Psoas muscle (tissue), 8 donors: ENCODE results near the gene MRTFA. TPM values are rescaled to one million over a fixed set of nuclear protein-coding genes. Genes with fewer than 3 reads are reported as not detected.

Source experiments
- ATAC-seq, 4 donors: fragments of 200-7000 bp; cut with Tn5 transposase; one replicate each; pipeline ENCODE4 v1.9.1; 2020; ENCODE audit warnings: moderate library complexity in 3 of 4, mild to moderate bottlenecking in 2 of 4
- DNase-seq, 2 donors: peaks; one replicate each; pipeline ENCODE4 v3.0.0-alpha.2; 2020
- H3K27ac ChIP-seq: fragments of 200-600 bp; one replicate; pipeline ENCODE4 v1.8.0; 2022
- H3K27me3 ChIP-seq, 3 donors: fragments of 200-600 bp in 1 of 3; one replicate each; pipeline versions ENCODE4 v1.6.1 to v1.8.0; 2013 to 2022; ENCODE audit warnings: low read length in 2 of 3, mild to moderate bottlenecking in 2 of 3, moderate library complexity in 1 of 3; ENCODE audit not compliant: insufficient read depth in 3 of 3
- H3K36me3 ChIP-seq, 2 donors: fragments of 200-600 bp in 1 of 2; one replicate each; pipeline versions ENCODE4 v1.6.1 to v1.8.0; 2013 to 2022; ENCODE audit warnings: low read depth in 1 of 2, mild to moderate bottlenecking in 1 of 2, moderate library complexity in 1 of 2; ENCODE audit not compliant: insufficient read depth in 1 of 2
- H3K4me1 ChIP-seq: fragments of 200-600 bp; one replicate; pipeline ENCODE4 v1.8.0; 2022
- H3K4me3 ChIP-seq: fragments of 200-600 bp; one replicate; pipeline ENCODE4 v1.8.0; 2022; ENCODE audit warnings: mild to moderate bottlenecking
- H3K9me3 ChIP-seq: fragments of 200-600 bp; one replicate; pipeline ENCODE4 v1.8.0; 2022
- CTCF ChIP-seq: fragments of 200-600 bp; IDR thresholded peaks from one replicate; pipeline ENCODE4 v1.8.0; 2022; ENCODE audit warnings: antibody characterized with exemption
- WGBS, 3 donors: extraction: QIAGEN DNeasy Blood & Tissue Kit; methylation state at CpG; one replicate each; pipeline versions ENCODE4 v1.1.6 to v1.1.7; 2013; 5-methylcytosine and 5-hydroxymethylcytosine counted together
- intact Hi-C, 2 donors: fragments of 100-400 bp; cut with DNase I; formaldehyde crosslinking; loops; one replicate each; pipeline versions ENCODE4 v1.11.0 to v1.14.2; 2022
- polyA plus RNA-seq, 3 donors: library from polyadenylated mRNA; stranded (reverse); fragments of 200-250 nt; gene quantifications; one replicate each; pipeline ENCODE4 v1.2.3, GENCODE V29; 2013
- total RNA-seq, 4 donors: library from RNA; stranded (reverse); fragmentation: NEBNext Ultra II Directional in 2 of 4; extraction: Animal tissue kit (Norgen Biotek cat#: 25700) in 2 of 4; gene quantifications; one replicate each; pipeline versions ENCODE4 v1.2.1 to v1.2.4, GENCODE V29; 2021 to 2023
- donor health status: healthy with polysubstance abuse.
- donor health status: DM: no; HTN: no; CAD: no; lungs with moderate emphysema.
- donor health status: Bipolar disorder and iron deficiency.
- donor health status: healthy.
- donor health status: DM: yes; HTN: yes; CAD: no.
- donor health status: DM: no; HTN: no; CAD: no.
- donor health status: DM: no; HTN: no; CAD: no.
- donor health status: DM: yes; HTN: yes; CAD: no.

The MRTFA gene
- total and polyA plus RNA-seq, 7 donors, result 10.1 to 24.0 (median 15.7) TPM

GRCh38 chr22:40648386-40648785, 11.9 kb upstream of the MRTFA start:
- Histone ChIP-seq H3K27ac (no peak overlapping the region), H3K4me1 (peaks cover 16% of the 10 kb centered on the region), H3K27me3 (no peaks in the 10 kb centered on the region), H3K36me3 (no peaks in the 10 kb centered on the region), H3K4me3 (no peak overlapping the region), H3K9me3 (no peaks in the 10 kb centered on the region)
- DNase-seq (no peak), ATAC-seq (no peak)
- intact Hi-C loops, result loop anchor here in 1 of 2 donors (5.0 kb wide), 1 partner anchor 121 kb away; no protein-coding TSS in a partner anchor
- TF ChIP-seq CTCF, result no peak
- 92 to 94% (median 93%) methylated on average over 10 of the region's 10 CpGs for WGBS, 3 donors

- peak in 1 of 4 donors; percentile 3 for ATAC-seq
- DNase-seq, result no peak
- Histone ChIP-seq H3K27ac (no peak overlapping the region), H3K27me3 (no peaks in the 10 kb centered on the region), H3K36me3 (no peaks in the 10 kb centered on the region), H3K4me1 (no peaks in the 10 kb centered on the region), H3K9me3 (no peaks in the 10 kb centered on the region), H3K4me3 (peak overlapping the region; percentile 47)
- intact Hi-C loops, result loop anchor here (1.0 to 5.0 kb wide), 3 partner anchors 118 to 209 kb away; no protein-coding TSS in a partner anchor
- WGBS, 3 donors, result 53 to 62% (median 55%) methylated on average over 4 of the region's 4 CpGs
- TF ChIP-seq CTCF, result no peak
Measured at GRCh38 chr22:40645579-40646197, 9.2 kb upstream of the MRTFA start.

GRCh38 chr22:40642316-40642715, 5.8 kb upstream of the MRTFA start:
- Histone ChIP-seq H3K27me3 (no peaks in the 10 kb centered on the region), H3K36me3 (no peaks in the 10 kb centered on the region), H3K4me1 (peaks cover 6% of the 10 kb centered on the region), H3K27ac (no peak overlapping the region), H3K4me3 (no peak overlapping the region), H3K9me3 (no peaks in the 10 kb centered on the region)
- ATAC-seq, result no peak
- no peak for TF ChIP-seq CTCF
- 88 to 94% (median 89%) methylated on average over 4 of the region's 4 CpGs for WGBS, 3 donors
- intact Hi-C loops, result no loop called here
- DNase-seq, result no peak

GRCh38 chr22:40641269-40641668, 4.8 kb upstream of the MRTFA start:
- no peaks in the 10 kb centered on the region for H3K9me3 ChIP-seq
- DNase-seq, result no peak
- H3K4me3 ChIP-seq, result no peak overlapping the region
- ATAC-seq, result no peak
- intact Hi-C loops, result no loop called here
- no peaks in the 10 kb centered on the region for H3K27me3 ChIP-seq
- no peak for TF ChIP-seq CTCF
- WGBS, 3 donors, result 87 to 90% (median 88%) methylated on average over 6 of the region's 6 CpGs
- peaks cover 6% of the 10 kb centered on the region for H3K4me1 ChIP-seq
- H3K36me3 ChIP-seq, result no peaks in the 10 kb centered on the region
- H3K27ac ChIP-seq, result no peak overlapping the region

- H3K4me1 ChIP-seq, result peaks cover 26% of the 10 kb centered on the region
- DNase-seq (no peak), ATAC-seq (no peak)
- no peaks in the 10 kb centered on the region for H3K9me3 ChIP-seq
- 96 to 97% (median 96%) methylated on average over 17 of the region's 17 CpGs for WGBS, 3 donors
- H3K4me3 ChIP-seq, result peak overlapping the region; percentile 93
- H3K27me3 ChIP-seq, result no peaks in the 10 kb centered on the region
- intact Hi-C loops, result loop anchor here (5.0 kb wide), 2 partner anchors 111 to 126 kb away; no protein-coding TSS in a partner anchor
- H3K27ac ChIP-seq, result no peak overlapping the region
- H3K36me3 ChIP-seq, result no peaks in the 10 kb centered on the region
- TF ChIP-seq CTCF, result no peak
Measured at GRCh38 chr22:40638261-40638660, 1.7 kb upstream of the MRTFA start.
